Measurements from ENCODE around the gene AFDN. TPM values are rescaled to one million over a fixed set of nuclear protein-coding genes. Genes with fewer than 3 reads are reported as not detected.

Gene AFDN
- total and polyA plus RNA-seq, 10 of the 15 experiments (the other 5 are each of a cell fraction or from before 2014, with no cell fraction given): 5.7 to 68.2 (median 45.1) TPM

- BruUV-seq (replicated peaks): no TSS peak
- ATAC-seq: no peak
Observed at GRCh38 chr6:167973148-167973885, 146.6 kb downstream of the AFDN start.

GRCh38 chr6:167974640-167975344 is 148.1 kb downstream of the AFDN start:
- intact Hi-C loops (cut with micrococcal nuclease; ENCODE audit: unreplicated experiment): no loop called here
- ChIA-PET CTCF (no interaction called here), RAD21 (ENCODE audit: unreplicated experiment) (no interaction called here), SMC1A (ENCODE audit: uncharacterized antibody, unreplicated experiment) (no interaction called here), POLR2A (no interaction called here)
- H4K20me1 ChIP-seq (ENCODE audit: control insufficient read depth, insufficient read depth): no peaks in the 10 kb centered on the region
- no peak overlapping the region for H3K4me3 ChIP-seq
- no peaks in the 10 kb centered on the region for H3K4me1 ChIP-seq (ENCODE audit: control insufficient read depth, insufficient read depth, low read length)
- no peak for DNase-seq (ENCODE audit: low read depth, low spot score)
- no peak overlapping the region for H2AFZ ChIP-seq (ENCODE audit: control insufficient read depth, low read depth, low read length)
- no peaks in the 10 kb centered on the region for H3K27me3 ChIP-seq (replicated peaks in 1 of 2; ENCODE audit: control insufficient read depth in 2 of 2, insufficient read depth in 2 of 2, low read length in 1 of 2)
- in situ Hi-C loops (cut with MboI): no loop called here
- no peak overlapping the region for H3K27ac ChIP-seq (ENCODE audit: control insufficient read depth, insufficient read depth)
- no peaks in the 10 kb centered on the region for H3K79me2 ChIP-seq (ENCODE audit: control insufficient read depth, insufficient read depth, low read length)
- H3K9me3 ChIP-seq (replicated peaks; ENCODE audit: control insufficient read depth, insufficient read depth, low read length): no peaks in the 10 kb centered on the region
- no TSS peak for BruUV-seq (replicated peaks)
- H3K36me3 ChIP-seq (ENCODE audit: control insufficient read depth in 2 of 2, insufficient read depth in 2 of 2, low read length in 1 of 2): no peaks in the 10 kb centered on the region
- no peak for ATAC-seq
- WGBS (ENCODE audit: insufficient coverage, insufficient replicate concordance, low lambda C conversion rate, missing lambda C conversion rate): 86% methylated on average over 12 of the region's 12 CpGs
- H3K9ac ChIP-seq (ENCODE audit: control insufficient read depth, insufficient read depth, low read length): no peak overlapping the region
- no peak overlapping the region for H3K4me2 ChIP-seq (ENCODE audit: control insufficient read depth, insufficient read depth)
- TF ChIP-seq PML (IDR thresholded peaks at IDR 0.05; ENCODE audit: low read length) (no peak), ZNF592 (IDR thresholded peaks at IDR 0.05) (no peak), ESRRA (IDR thresholded peaks at IDR 0.05; ENCODE audit: low read length) (no peak), SKIL (IDR thresholded peaks at IDR 0.05; ENCODE audit: low read depth, poor library complexity, severe bottlenecking) (no peak), SMARCA5 (IDR thresholded peaks at IDR 0.05) (no peak), RCOR1 (conservative IDR thresholded peaks at IDR 0.05; ENCODE audit: low read depth, low read length) (no peak)
- FAIRE-seq: no peak

More at GRCh38 chr6:167973148-167973885, 146.6 kb downstream of the AFDN start:
- H3K9ac ChIP-seq (ENCODE audit: control insufficient read depth, insufficient read depth, low read length): no peak overlapping the region
- FAIRE-seq (no peak), DNase-seq (ENCODE audit: low read depth, low spot score) (no peak)
- WGBS (ENCODE audit: insufficient coverage, insufficient replicate concordance, low lambda C conversion rate, missing lambda C conversion rate): 65% methylated on average over 9 of the region's 9 CpGs
- no peak overlapping the region for H2AFZ ChIP-seq (ENCODE audit: control insufficient read depth, low read depth, low read length)
- H3K79me2 ChIP-seq (ENCODE audit: control insufficient read depth, insufficient read depth, low read length): no peaks in the 10 kb centered on the region
- ChIA-PET CTCF (interaction anchor here (0.5 kb wide), 1 partner anchor 619 kb away, joined by 4 read pairs; no protein-coding TSS in a partner anchor), SMC1A (ENCODE audit: uncharacterized antibody, unreplicated experiment) (no interaction called here), RAD21 (ENCODE audit: unreplicated experiment) (no interaction called here), POLR2A (no interaction called here)
- no peaks in the 10 kb centered on the region for H3K27me3 ChIP-seq (replicated peaks in 1 of 2; ENCODE audit: control insufficient read depth in 2 of 2, insufficient read depth in 2 of 2, low read length in 1 of 2)
- peaks cover 0 to 3% of the 10 kb centered on the region in 2 experiments; a peak in 1 of 4 replicates for H3K36me3 ChIP-seq (ENCODE audit: control insufficient read depth in 2 of 2, insufficient read depth in 2 of 2, low read length in 1 of 2)
- no peak overlapping the region for H3K4me2 ChIP-seq (ENCODE audit: control insufficient read depth, insufficient read depth)
- TF ChIP-seq MAX (IDR thresholded peaks at IDR 0.05; ENCODE audit: low read depth, low read length) (no peak), PAX8 (IDR thresholded peaks at IDR 0.05) (no peak), RELA (IDR thresholded peaks at IDR 0.05; ENCODE audit: borderline replicate concordance, partially characterized antibody) (no peak), NRF1 (conservative IDR thresholded peaks at IDR 0.05; ENCODE audit: low read depth, low read length) (no peak), BACH1 (IDR thresholded peaks at IDR 0.05; ENCODE audit: borderline replicate concordance) (no peak), HDAC2 (IDR thresholded peaks at IDR 0.05) (no peak)
- H3K4me3 ChIP-seq: no peak overlapping the region
- H4K20me1 ChIP-seq (ENCODE audit: control insufficient read depth, insufficient read depth): no peaks in the 10 kb centered on the region
- no peak overlapping the region for H3K27ac ChIP-seq (ENCODE audit: control insufficient read depth, insufficient read depth)
- intact Hi-C loops (cut with micrococcal nuclease; ENCODE audit: unreplicated experiment): no loop called here
- no peaks in the 10 kb centered on the region for H3K4me1 ChIP-seq (ENCODE audit: control insufficient read depth, insufficient read depth, low read length)
- no peaks in the 10 kb centered on the region for H3K9me3 ChIP-seq (replicated peaks; ENCODE audit: control insufficient read depth, insufficient read depth, low read length)
- in situ Hi-C loops (cut with MboI): no loop called here

All from GM12878 (cell line).